Adrenal gland (tissue), 12 donors: ENCODE data around the gene GLIS2. TPM values are rescaled to one million over a fixed set of nuclear protein-coding genes. Genes with fewer than 3 reads are reported as not detected.

Experiments used
- DNase-seq, 7 donors: peaks; one replicate each; pipeline ENCODE4 v3.0.0-alpha.2; 2019 to 2020
- H3K27ac ChIP-seq, 5 donors: fragments of 200-600 bp; sonication (generic) in 4 of 5; 1 replicate in 3 of 5; 2 replicates in 2 of 5; pipeline versions ENCODE4 v1.5.1 to v1.8.0; 2016 to 2020; ENCODE audit warnings: mild to moderate bottlenecking in 1 of 5
- H3K27me3 ChIP-seq: fragments of 200-600 bp; 2 replicates; pipeline ENCODE4 v1.8.0; 2021
- H3K36me3 ChIP-seq, 2 donors: fragments of 200-600 bp; replicated peaks in 1 of 2; 1 replicate in 1 of 2; 2 replicates in 1 of 2; pipeline versions ENCODE4 v1.5.1 to v1.8.0; 2018 to 2022
- H3K4me1 ChIP-seq, 2 donors: fragments of 200-600 bp; replicated peaks in 1 of 2; 1 replicate in 1 of 2; 2 replicates in 1 of 2; pipeline versions ENCODE4 v1.5.1 to v1.8.0; 2018 to 2021
- H3K4me3 ChIP-seq, 4 donors: fragments of 200-600 bp; sonication (generic) in 3 of 4; one replicate each; pipeline ENCODE4 v1.5.1; 2016 to 2018
- H3K9me3 ChIP-seq, 3 donors: fragments of 200-600 bp; sonication (generic) in 1 of 3; replicated peaks in 1 of 3; 1 replicate in 2 of 3; 2 replicates in 1 of 3; pipeline versions ENCODE4 v1.5.1 to v1.8.0; 2016 to 2021
- POLR2A ChIP-seq, 2 donors: fragments of 450-650 bp; IDR thresholded peaks; one replicate each; pipeline ENCODE4 v1.6.1; 2017; ENCODE audit warnings: antibody characterized with exemption in 2 of 2, mild to moderate bottlenecking in 2 of 2, moderate library complexity in 1 of 2
- WGBS, 4 donors: extraction: QIAGEN DNeasy Blood & Tissue Kit in 2 of 4; methylation state at CpG; one replicate each; pipeline versions ENCODE4 v1.1.5 to v1.1.7; 2013 to 2017; 5-methylcytosine and 5-hydroxymethylcytosine counted together
- intact Hi-C, 2 donors: fragments of 100-400 bp; cut with DNase I; formaldehyde crosslinking; loops; one replicate each; pipeline versions ENCODE4 v1.14.1 to v1.15.0; 2022 to 2023
- polyA plus RNA-seq, 3 donors: library from polyadenylated mRNA; stranded (reverse); fragments of 200-250 nt in 2 of 3; fragments of 350-450 nt in 1 of 3; fragmentation: Illumina TruSeq in 1 of 3; extraction: RNeasy Lipid Tissue Mini Kit (QIAGEN cat#74804) in 1 of 3; gene quantifications; one replicate each; pipeline ENCODE4 v1.2.3, GENCODE V29; 2013 to 2014
- total RNA-seq, 9 donors: library from RNA; depleted of rRNA in 4 of 9; stranded (reverse); fragments of >200 nt in 4 of 9; fragments of 120-200 nt in 1 of 9; fragmentation: NEBNext Ultra II Directional in 1 of 9; extraction: Animal tissue kit (Norgen Biotek cat#: 25700) in 1 of 9; gene quantifications; one replicate each; pipeline versions ENCODE4 v1.1.0 to v1.2.4, GENCODE V29; 2013 to 2023
- TF ChIP-seq, protein P1 (sequence below), 6 experiments: fragments of 450-650 bp in 4 of 6; fragments of 200-600 bp in 2 of 6; sonication (generic) in 1 of 6; IDR thresholded peaks; 1 replicate in 5 of 6; 2 replicates in 1 of 6; pipeline versions ENCODE4 v1.5.1 to v1.8.0; 2016 to 2021; ENCODE audit warnings: antibody characterized with exemption in 6 of 6, mild to moderate bottlenecking in 2 of 6, moderate library complexity in 1 of 6
- donor health status: healthy with polysubstance abuse.
- donor health status: Bipolar disorder and iron deficiency.
- donor health status: DM: yes; HTN: yes; CAD: no.
- donor health status: DM: no; HTN: no; CAD: no.
- donor health status: DM: no; HTN: no; CAD: no.
- donor health status: DM: yes; HTN: yes; CAD: no.

The GLIS2 gene
- total and polyA plus RNA-seq, 12 donors, result 2.0 to 36.2 (median 17.0) TPM

DNA sequence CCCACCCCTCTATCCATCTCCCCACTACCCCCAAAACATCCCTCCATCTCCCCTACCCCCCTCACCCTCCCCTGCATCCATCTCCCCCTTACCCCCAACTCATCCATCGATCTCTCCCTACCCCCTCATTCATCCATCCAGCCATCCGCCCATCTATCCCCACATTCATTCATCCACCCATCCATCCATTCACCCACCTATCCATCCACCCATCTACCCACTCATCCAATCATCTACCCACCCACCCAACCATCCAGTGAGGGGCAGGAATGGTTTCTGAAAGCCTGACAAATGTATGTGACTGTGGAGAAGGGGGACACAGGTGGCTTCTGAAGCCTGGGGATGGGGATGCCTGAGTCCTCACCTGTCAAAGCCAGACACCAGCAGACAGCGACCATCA, 44.0 kb downstream of the GLIS2 start:
- no peaks in the 10 kb centered on the region for H3K4me1 ChIP-seq
- WGBS, 4 donors, result 92 to 96% (median 93%) methylated on average over 3 of the region's 3 CpGs
- peaks cover 0 to 13% of the 10 kb centered on the region in 2 donors for H3K36me3 ChIP-seq
- H3K27me3 ChIP-seq, result no peaks in the 10 kb centered on the region
- no peak for TF ChIP-seq POLR2A (IDR thresholded peaks at IDR 0.05)
- TF ChIP-seq, protein P1, sequence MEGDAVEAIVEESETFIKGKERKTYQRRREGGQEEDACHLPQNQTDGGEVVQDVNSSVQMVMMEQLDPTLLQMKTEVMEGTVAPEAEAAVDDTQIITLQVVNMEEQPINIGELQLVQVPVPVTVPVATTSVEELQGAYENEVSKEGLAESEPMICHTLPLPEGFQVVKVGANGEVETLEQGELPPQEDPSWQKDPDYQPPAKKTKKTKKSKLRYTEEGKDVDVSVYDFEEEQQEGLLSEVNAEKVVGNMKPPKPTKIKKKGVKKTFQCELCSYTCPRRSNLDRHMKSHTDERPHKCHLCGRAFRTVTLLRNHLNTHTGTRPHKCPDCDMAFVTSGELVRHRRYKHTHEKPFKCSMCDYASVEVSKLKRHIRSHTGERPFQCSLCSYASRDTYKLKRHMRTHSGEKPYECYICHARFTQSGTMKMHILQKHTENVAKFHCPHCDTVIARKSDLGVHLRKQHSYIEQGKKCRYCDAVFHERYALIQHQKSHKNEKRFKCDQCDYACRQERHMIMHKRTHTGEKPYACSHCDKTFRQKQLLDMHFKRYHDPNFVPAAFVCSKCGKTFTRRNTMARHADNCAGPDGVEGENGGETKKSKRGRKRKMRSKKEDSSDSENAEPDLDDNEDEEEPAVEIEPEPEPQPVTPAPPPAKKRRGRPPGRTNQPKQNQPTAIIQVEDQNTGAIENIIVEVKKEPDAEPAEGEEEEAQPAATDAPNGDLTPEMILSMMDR (IDR thresholded peaks at IDR 0.05), result no peak
- intact Hi-C loops, result loop anchor here (2.0 kb wide), 2 partner anchors 43 to 45 kb away; no protein-coding TSS in a partner anchor
- no peak for DNase-seq
- no peaks in the 10 kb centered on the region for H3K9me3 ChIP-seq
- no peak overlapping the region for H3K4me3 ChIP-seq
- H3K27ac ChIP-seq, result no peak overlapping the region

DNA sequence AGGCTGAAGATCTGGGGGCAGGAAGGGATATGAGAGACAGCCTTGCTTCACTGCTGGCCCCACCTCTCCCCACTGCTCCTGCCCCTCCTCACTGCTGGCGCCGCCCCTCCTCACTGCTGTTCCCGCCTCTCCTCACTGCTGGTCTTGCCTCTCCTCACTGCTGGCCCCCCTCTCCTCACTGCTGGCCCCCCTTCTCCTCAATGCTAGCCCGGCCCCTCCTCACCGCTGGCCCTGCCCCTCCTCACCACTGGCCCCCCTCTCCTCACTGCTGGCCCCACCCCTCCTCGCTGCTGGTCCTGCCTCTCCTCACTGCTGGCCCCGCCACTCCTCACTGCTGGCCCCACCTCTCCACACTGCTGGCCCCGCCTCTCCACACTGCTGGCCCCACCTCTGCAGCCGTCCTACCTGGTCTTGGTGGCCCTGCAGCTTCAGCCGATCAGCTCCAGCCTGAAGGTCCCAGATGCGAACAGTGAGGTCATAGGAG, 44.7 kb downstream of the GLIS2 start:
- Histone ChIP-seq H3K27me3 (no peaks in the 10 kb centered on the region), H3K4me1 (no peaks in the 10 kb centered on the region), H3K4me3 (no peak overlapping the region), H3K27ac (no peak overlapping the region), H3K9me3 (no peaks in the 10 kb centered on the region), H3K36me3 (peaks cover 0 to 13% of the 10 kb centered on the region in 2 donors)
- intact Hi-C loops, result loop anchor here in 1 of 2 donors (2.0 kb wide), 1 partner anchor 42 kb away; no protein-coding TSS in a partner anchor
- no peak for TF ChIP-seq POLR2A (IDR thresholded peaks at IDR 0.05)
- TF ChIP-seq, protein P1 (IDR thresholded peaks at IDR 0.05), result no peak
- WGBS, 4 donors, result 84 to 93% (median 91%) methylated on average over 8 to 11 of the region's 11 CpGs
- no peak for DNase-seq

DNA sequence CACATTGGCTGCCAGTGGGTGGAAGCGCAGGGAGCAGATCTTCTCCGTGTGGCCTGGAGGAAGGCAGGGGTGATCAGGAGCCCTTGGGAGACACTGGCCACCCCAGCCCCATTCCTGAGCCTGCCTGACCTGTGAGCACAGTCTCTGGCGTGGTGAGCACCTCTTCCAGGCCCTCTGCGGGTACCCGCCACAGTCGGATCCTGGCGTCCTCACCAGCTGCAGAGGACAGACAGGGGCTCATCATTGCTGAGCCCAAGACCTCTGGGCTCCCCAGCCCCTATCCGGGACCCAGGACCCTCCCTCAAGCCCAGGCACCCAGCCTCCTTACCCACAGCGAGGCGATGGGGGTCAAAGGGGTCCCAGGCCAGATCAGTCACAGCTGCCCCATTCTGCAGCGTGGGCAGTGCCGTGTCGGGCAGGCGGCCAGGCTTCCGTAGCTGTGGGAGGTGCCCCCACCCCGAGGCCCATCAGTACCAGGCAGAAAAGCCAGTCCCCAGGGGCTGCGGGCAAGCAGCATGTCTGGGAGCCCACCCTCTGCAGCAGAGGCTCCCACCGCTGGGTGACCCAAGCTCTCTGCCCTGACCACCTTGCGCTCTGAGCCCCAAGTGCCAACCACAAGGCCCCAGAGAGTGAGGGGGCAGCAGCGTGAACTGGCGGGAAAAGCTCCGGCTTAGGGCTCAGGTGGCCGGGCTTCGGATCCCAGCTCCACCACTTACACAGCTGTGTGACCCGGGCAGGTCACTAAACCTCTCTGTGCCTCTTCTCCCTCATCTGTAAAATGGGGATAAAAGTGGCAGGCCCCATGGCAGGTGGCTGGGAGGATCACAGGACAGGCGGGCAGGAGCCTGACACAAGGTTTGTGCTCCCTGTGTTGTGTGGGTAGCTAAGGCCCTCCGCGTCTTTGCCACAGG, 45.4 kb downstream of the GLIS2 start:
- WGBS, 4 donors, result 94 to 97% (median 95%) methylated on average over 9 to 28 of the region's 28 CpGs
- H3K27ac ChIP-seq, result no peak overlapping the region
- H3K4me1 ChIP-seq, result no peaks in the 10 kb centered on the region
- no peaks in the 10 kb centered on the region for H3K27me3 ChIP-seq
- DNase-seq, result no peak
- H3K36me3 ChIP-seq, result peaks cover 0 to 13% of the 10 kb centered on the region in 2 donors
- TF ChIP-seq, protein P1 (IDR thresholded peaks at IDR 0.05), result no peak
- TF ChIP-seq POLR2A (IDR thresholded peaks at IDR 0.05), result no peak
- H3K4me3 ChIP-seq, result no peak overlapping the region
- intact Hi-C loops, result loop anchor here in 1 of 2 donors (2.0 kb wide), 1 partner anchor 42 kb away; no protein-coding TSS in a partner anchor
- no peaks in the 10 kb centered on the region for H3K9me3 ChIP-seq

DNA sequence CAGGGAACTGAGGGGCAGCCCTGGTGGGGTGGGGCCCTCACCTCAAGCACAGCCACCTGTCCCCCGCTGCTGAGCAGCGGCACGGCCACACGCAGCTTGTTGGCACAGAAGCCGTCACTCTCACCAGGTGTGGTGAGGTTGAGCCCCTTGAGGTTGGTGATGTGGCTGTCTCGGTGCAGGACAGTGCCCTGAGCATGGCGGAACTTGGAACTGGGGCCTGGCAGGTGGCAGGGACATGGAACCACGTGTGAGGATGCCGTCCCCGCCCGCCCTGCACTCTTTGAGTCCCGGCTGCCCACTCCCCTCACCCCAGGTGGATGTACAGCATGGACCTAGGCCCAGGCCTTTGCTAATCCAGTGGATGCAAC, 46.1 kb downstream of the GLIS2 start:
- Histone ChIP-seq H3K27ac (no peak overlapping the region), H3K36me3 (peaks cover 0 to 11% of the 10 kb centered on the region in 2 donors), H3K27me3 (no peaks in the 10 kb centered on the region), H3K9me3 (no peaks in the 10 kb centered on the region), H3K4me1 (no peaks in the 10 kb centered on the region), H3K4me3 (no peak overlapping the region)
- TF ChIP-seq, protein P1 (IDR thresholded peaks at IDR 0.05), result no peak
- no peak for TF ChIP-seq POLR2A (IDR thresholded peaks at IDR 0.05)
- 87 to 95% (median 93%) methylated on average over 3 to 12 of the region's 12 CpGs; no CpG with 5 or more reads in 1 of the 4 donors for WGBS, 4 donors
- no peak for DNase-seq
- intact Hi-C loops, result loop anchor here in 1 of 2 donors (2.0 kb wide), 1 partner anchor 41 kb away; no protein-coding TSS in a partner anchor
